Astrocyte (in vitro differentiated cells and primary cell): ENCODE data around the gene C1orf50.

Experiments
- EZH2 ChIP-seq: IDR thresholded peaks from 2 replicates; pipeline ENCODE4 v1.6.1; 2012; ENCODE audit warnings: mild to moderate bottlenecking, low read length, inconsistent platforms; ENCODE audit not compliant: insufficient read depth
- TF ChIP-seq, protein P1 (sequence below): IDR thresholded peaks from 2 replicates; pipeline ENCODE4 v1.5.1; 2011; ENCODE audit warnings: low read depth, mild to moderate bottlenecking, inconsistent platforms, low read length, moderate library complexity; ENCODE audit not compliant: insufficient read depth

DNA sequence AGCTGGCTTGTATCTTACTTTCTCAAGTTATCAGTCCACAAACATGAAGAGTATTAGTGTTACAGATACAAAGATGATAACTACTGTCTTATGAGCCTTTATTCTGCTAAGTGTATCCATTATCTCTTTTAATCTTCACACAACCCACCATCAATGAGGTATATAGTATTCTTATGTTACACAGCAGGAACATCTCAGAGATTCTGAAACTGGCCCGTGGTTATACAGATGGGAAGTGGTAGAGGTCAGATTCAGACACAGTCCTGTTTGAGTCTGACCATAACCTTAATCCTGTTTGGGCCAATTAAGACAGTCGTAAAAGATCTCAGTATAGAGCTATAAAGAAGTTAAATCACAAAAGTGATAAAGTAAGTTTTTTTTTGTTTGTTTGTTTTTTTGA lies 12.7 kb downstream of the C1orf50 start:
- TF ChIP-seq, protein P1, sequence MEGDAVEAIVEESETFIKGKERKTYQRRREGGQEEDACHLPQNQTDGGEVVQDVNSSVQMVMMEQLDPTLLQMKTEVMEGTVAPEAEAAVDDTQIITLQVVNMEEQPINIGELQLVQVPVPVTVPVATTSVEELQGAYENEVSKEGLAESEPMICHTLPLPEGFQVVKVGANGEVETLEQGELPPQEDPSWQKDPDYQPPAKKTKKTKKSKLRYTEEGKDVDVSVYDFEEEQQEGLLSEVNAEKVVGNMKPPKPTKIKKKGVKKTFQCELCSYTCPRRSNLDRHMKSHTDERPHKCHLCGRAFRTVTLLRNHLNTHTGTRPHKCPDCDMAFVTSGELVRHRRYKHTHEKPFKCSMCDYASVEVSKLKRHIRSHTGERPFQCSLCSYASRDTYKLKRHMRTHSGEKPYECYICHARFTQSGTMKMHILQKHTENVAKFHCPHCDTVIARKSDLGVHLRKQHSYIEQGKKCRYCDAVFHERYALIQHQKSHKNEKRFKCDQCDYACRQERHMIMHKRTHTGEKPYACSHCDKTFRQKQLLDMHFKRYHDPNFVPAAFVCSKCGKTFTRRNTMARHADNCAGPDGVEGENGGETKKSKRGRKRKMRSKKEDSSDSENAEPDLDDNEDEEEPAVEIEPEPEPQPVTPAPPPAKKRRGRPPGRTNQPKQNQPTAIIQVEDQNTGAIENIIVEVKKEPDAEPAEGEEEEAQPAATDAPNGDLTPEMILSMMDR, result no peak
- TF ChIP-seq EZH2, result no peak
